ENCODE data around the gene CLSTN2. TPM values are rescaled to one million over a fixed set of nuclear protein-coding genes. Genes with fewer than 3 reads are reported as not detected.

Gene CLSTN2
- total RNA-seq, 2 donors from 2014 or later: 0.82 to 1.3 TPM

GRCh38 chr3:140332131-140332530, 397.1 kb downstream of the CLSTN2 start:
- no peaks in the 10 kb centered on the region for H3K9me3 ChIP-seq

GRCh38 chr3:140334132-140334929, 399.3 kb downstream of the CLSTN2 start:
- H3K36me3 ChIP-seq: no peaks in the 10 kb centered on the region
- H3K4me1 ChIP-seq: no peaks in the 10 kb centered on the region
- H3K27me3 ChIP-seq: no peaks in the 10 kb centered on the region
- H3K9me3 ChIP-seq: no peaks in the 10 kb centered on the region
- TF ChIP-seq, protein P1, sequence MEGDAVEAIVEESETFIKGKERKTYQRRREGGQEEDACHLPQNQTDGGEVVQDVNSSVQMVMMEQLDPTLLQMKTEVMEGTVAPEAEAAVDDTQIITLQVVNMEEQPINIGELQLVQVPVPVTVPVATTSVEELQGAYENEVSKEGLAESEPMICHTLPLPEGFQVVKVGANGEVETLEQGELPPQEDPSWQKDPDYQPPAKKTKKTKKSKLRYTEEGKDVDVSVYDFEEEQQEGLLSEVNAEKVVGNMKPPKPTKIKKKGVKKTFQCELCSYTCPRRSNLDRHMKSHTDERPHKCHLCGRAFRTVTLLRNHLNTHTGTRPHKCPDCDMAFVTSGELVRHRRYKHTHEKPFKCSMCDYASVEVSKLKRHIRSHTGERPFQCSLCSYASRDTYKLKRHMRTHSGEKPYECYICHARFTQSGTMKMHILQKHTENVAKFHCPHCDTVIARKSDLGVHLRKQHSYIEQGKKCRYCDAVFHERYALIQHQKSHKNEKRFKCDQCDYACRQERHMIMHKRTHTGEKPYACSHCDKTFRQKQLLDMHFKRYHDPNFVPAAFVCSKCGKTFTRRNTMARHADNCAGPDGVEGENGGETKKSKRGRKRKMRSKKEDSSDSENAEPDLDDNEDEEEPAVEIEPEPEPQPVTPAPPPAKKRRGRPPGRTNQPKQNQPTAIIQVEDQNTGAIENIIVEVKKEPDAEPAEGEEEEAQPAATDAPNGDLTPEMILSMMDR (IDR thresholded peaks at IDR 0.05): no peak
- no peak for DNase-seq
- intact Hi-C loops (cut with DNase I): no loop called here
- no peak overlapping the region for H3K4me3 ChIP-seq
- H3K27ac ChIP-seq: no peak overlapping the region
- H3K9ac ChIP-seq (ENCODE audit: low read depth in 2 of 2, low read length in 2 of 2): no peak overlapping the region

More at GRCh38 chr3:140332131-140332530, 397.1 kb downstream of the CLSTN2 start:
- Histone ChIP-seq H3K4me1 (no peaks in the 10 kb centered on the region), H3K9ac (ENCODE audit: low read depth in 2 of 2, low read length in 2 of 2) (no peak overlapping the region), H3K4me3 (no peak overlapping the region), H3K27ac (no peak overlapping the region), H3K27me3 (no peaks in the 10 kb centered on the region), H3K36me3 (no peaks in the 10 kb centered on the region)
- TF ChIP-seq, protein P1 (IDR thresholded peaks at IDR 0.05): no peak
- intact Hi-C loops (cut with DNase I): no loop called here
- no peak for DNase-seq

DNA sequence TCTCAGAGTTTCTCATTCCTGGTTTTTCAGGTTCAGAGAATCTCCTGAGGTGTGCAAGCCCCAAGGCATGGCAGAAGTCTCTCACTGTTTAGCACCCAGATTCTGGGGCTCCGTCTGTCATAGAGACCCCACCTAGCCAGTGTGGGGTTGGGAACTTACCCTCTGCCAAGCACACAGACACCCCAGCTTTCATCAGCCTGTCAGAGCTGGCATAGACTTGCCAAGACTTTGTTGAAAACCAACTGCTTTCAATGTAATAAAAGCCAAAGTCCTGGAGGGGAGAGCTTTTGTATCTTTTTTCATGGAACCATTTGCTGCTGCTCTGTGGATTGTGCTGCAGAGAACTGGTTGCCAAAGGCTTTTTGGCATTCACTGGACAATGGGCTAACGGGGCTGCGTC, 401.5 kb downstream of the CLSTN2 start:
- Histone ChIP-seq H3K4me1 (no peaks in the 10 kb centered on the region), H3K27me3 (no peaks in the 10 kb centered on the region), H3K4me3 (no peak overlapping the region), H3K36me3 (no peaks in the 10 kb centered on the region), H3K9me3 (no peaks in the 10 kb centered on the region), H3K27ac (no peak overlapping the region), H3K9ac (ENCODE audit: low read depth in 2 of 2, low read length in 2 of 2) (no peak overlapping the region)
- no peak for DNase-seq
- intact Hi-C loops (cut with DNase I): no loop called here
- TF ChIP-seq, protein P1 (IDR thresholded peaks at IDR 0.05): no peak

- no peak overlapping the region for H3K27ac ChIP-seq
- H3K4me3 ChIP-seq: no peak overlapping the region
- no peaks in the 10 kb centered on the region for H3K27me3 ChIP-seq
- no peak for DNase-seq
- no peaks in the 10 kb centered on the region for H3K9me3 ChIP-seq
- no peak overlapping the region for H3K9ac ChIP-seq (ENCODE audit: low read depth in 2 of 2, low read length in 2 of 2)
- no peaks in the 10 kb centered on the region for H3K36me3 ChIP-seq
- TF ChIP-seq, protein P1 (IDR thresholded peaks at IDR 0.05): no peak
- no peaks in the 10 kb centered on the region for H3K4me1 ChIP-seq
- intact Hi-C loops (cut with DNase I): no loop called here
Measured at GRCh38 chr3:140338916-140339315, 403.9 kb downstream of the CLSTN2 start.

DNA sequence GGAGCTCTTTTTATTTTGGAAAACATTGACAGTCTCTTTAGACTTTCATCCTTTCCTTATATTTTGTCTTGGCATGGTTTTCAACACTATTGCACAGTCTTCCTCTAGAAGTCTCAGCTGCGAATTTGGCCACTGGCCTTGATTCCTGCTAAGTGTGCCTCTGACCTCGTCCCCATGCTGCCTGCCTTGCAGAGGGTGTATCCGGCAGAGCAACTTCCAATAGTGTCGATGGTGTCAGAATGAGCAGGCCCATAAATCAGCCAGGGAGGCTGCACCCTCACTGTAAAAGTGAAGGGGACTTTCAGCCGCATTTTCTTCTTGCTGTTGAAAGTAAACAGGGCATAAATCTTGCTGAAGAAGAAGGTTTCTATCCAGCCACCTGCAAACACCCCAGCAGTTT, 406.2 kb downstream of the CLSTN2 start:
- peak; percentile 43 for DNase-seq
- Histone ChIP-seq H3K4me1 (no peaks in the 10 kb centered on the region), H3K9me3 (no peaks in the 10 kb centered on the region), H3K27me3 (no peaks in the 10 kb centered on the region), H3K27ac (no peak overlapping the region), H3K9ac (ENCODE audit: low read depth in 2 of 2, low read length in 2 of 2) (no peak overlapping the region), H3K4me3 (no peak overlapping the region), H3K36me3 (no peaks in the 10 kb centered on the region)
- intact Hi-C loops (cut with DNase I): no loop called here
- TF ChIP-seq, protein P1 (IDR thresholded peaks at IDR 0.05): no peak

Data from colonic mucosa (tissue), 4 donors.